Measurements from ENCODE around the gene RTN4R. TPM values are rescaled to one million over a fixed set of nuclear protein-coding genes. Genes with fewer than 3 reads are reported as not detected.
"Not testable (repeated sequence)": the region's sequence is repeated elsewhere in the genome, so short reads cannot be mapped to it uniquely, and the experiment has no call there.

The RTN4R gene
- total RNA-seq, 1 donor, result under 0.01 TPM

DNA sequence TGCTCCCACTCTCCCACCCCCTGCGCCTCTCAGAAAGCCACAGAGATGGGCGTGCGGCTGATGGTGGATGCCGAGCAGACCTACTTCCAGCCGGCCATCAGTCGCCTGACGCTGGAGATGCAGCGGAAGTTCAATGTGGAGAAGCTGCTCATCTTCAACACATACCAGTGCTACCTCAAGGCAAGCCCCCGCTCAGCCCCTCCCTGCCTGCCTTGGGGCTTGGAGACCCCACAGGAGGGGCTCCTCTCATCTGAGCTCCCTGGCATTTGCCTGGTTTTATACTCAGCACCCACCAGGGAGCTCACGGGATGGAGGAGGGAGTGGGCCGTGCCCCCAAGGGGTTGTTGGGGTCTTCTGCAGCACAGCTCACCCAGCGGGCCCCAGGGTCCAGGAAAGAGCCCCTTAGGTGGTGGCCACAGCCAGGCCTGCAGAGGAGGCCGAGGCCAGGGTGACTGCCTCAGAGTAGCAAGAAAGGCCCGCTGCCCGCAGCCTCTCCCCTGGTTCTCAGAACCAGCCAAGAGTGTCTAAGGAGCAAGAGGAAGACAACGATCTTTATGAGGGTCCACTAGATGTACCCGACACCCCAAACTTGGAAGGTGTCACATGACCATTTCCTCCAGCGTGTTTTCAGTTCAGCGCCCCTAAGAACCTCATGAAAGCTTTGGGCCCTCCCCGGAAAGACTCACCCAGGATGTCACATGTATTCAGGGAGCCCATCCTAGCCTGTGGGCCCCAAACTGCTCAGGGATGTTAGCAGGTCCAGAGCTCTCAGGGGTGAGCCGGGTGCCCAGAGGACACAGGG lies 38.7 kb upstream of the RTN4R start:
- not testable (repeated sequence) for H3K27ac ChIP-seq (ENCODE audit: low read depth, low read length); H3K36me3 ChIP-seq (ENCODE audit: insufficient read depth, low read length); H3K4me3 ChIP-seq (ENCODE audit: insufficient read depth, low read length); H3K4me2 ChIP-seq (ENCODE audit: insufficient read depth, low read length); H3K79me2 ChIP-seq (ENCODE audit: insufficient read depth, low read length); H2AFZ ChIP-seq (ENCODE audit: low read length); H3K27me3 ChIP-seq (ENCODE audit: insufficient read depth, low read length); H3K4me1 ChIP-seq (ENCODE audit: insufficient read depth, low read length); H4K20me1 ChIP-seq (ENCODE audit: insufficient read depth, low read length); H3K9me3 ChIP-seq (ENCODE audit: low read depth, low read length)
- DNase-seq (ENCODE audit: insufficient read length, low spot score, missing footprints), result peak; percentile 30

DNA sequence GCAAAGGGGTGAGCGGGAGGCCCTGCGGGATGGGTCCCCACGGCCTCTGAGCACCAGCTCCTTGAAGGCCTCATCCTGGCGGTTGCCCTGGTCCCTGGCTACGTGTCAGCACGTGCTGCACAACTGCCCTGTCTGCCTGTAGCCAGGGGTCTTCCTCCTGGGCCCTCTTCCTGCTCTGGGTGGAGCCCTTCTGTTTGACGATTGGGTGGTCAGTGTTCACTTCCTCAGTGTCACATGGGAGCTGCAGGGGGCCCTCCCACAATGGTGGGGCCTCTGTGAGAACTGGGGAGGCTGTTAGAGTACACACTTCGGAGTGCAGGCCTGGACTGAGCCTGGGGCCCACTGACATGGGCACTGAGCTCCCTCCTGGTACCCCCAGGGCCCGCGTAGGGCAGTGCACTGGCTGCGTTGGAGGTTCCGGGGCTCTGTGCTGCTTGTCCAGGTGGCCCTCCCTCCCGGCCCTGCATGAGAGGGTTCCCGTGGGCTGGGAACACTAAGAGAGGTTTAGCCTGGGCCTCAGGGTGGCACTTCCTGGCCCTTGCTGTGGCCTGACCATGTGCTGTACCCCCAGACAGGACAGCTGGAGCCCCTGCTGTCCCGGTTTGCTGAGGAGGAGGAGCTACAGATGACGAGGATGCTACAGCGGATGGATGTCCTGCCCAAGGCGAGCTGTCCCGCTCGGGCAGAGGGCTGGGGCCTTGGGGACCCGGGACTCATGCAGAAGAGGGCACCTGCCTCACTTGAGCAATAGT lies 38.0 kb upstream of the RTN4R start:
- Histone ChIP-seq H3K79me2 (ENCODE audit: insufficient read depth, low read length) (no peaks in the 10 kb centered on the region), H2AFZ (ENCODE audit: low read length) (no peak overlapping the region), H3K4me1 (ENCODE audit: insufficient read depth, low read length) (no peaks in the 10 kb centered on the region), H3K27me3 (ENCODE audit: insufficient read depth, low read length) (peaks cover 8% of the 10 kb centered on the region), H3K27ac (ENCODE audit: low read depth, low read length) (no peak overlapping the region), H4K20me1 (ENCODE audit: insufficient read depth, low read length) (no peaks in the 10 kb centered on the region), H3K36me3 (ENCODE audit: insufficient read depth, low read length) (no peaks in the 10 kb centered on the region), H3K4me2 (ENCODE audit: insufficient read depth, low read length) (no peak overlapping the region), H3K4me3 (ENCODE audit: insufficient read depth, low read length) (no peak overlapping the region), H3K9me3 (ENCODE audit: low read depth, low read length) (no peaks in the 10 kb centered on the region)
- peak; percentile 66 for DNase-seq (ENCODE audit: insufficient read length, low spot score, missing footprints)
- TF ChIP-seq, protein P1, sequence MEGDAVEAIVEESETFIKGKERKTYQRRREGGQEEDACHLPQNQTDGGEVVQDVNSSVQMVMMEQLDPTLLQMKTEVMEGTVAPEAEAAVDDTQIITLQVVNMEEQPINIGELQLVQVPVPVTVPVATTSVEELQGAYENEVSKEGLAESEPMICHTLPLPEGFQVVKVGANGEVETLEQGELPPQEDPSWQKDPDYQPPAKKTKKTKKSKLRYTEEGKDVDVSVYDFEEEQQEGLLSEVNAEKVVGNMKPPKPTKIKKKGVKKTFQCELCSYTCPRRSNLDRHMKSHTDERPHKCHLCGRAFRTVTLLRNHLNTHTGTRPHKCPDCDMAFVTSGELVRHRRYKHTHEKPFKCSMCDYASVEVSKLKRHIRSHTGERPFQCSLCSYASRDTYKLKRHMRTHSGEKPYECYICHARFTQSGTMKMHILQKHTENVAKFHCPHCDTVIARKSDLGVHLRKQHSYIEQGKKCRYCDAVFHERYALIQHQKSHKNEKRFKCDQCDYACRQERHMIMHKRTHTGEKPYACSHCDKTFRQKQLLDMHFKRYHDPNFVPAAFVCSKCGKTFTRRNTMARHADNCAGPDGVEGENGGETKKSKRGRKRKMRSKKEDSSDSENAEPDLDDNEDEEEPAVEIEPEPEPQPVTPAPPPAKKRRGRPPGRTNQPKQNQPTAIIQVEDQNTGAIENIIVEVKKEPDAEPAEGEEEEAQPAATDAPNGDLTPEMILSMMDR (IDR thresholded peaks at IDR 0.05; ENCODE audit: extremely low read depth, low read depth, low read length), result no peak

DNA sequence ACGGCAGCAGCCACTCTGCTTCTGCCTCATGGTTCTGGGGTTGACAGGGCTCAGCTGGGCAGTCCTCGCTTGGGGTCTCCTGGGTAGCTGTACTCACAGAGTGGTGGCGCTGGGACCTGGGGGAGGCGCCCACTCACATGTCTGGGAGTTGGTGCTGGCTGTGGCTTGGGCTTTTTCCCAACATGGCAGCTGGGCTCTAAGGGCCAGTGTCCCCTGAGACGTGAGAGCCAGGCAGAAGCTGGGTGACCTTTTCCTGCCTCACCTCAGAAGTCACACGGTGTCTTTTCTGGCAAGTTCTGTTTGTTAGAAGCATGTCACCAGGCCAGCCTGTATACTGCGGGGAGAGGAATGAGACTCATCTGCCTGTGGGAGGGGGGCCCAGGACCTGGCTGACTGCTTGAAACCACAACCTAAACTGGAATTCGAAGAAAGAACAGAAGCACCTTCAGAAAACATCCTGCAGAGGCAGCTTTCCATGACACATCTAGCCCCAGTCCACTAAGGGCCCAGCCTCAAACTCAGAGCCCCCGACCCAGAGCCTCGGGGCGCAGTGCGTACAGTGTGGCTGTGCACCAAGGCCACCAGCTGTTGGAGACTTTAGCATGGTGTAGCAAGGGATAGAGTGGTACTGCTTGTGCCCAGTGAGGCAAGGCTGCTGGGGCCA lies 37.2 kb upstream of the RTN4R start:
- H3K9me3 ChIP-seq (ENCODE audit: low read depth, low read length); H4K20me1 ChIP-seq (ENCODE audit: insufficient read depth, low read length); H3K4me3 ChIP-seq (ENCODE audit: insufficient read depth, low read length); H3K79me2 ChIP-seq (ENCODE audit: insufficient read depth, low read length); H3K36me3 ChIP-seq (ENCODE audit: insufficient read depth, low read length); H2AFZ ChIP-seq (ENCODE audit: low read length); H3K4me2 ChIP-seq (ENCODE audit: insufficient read depth, low read length); H3K4me1 ChIP-seq (ENCODE audit: insufficient read depth, low read length); H3K27ac ChIP-seq (ENCODE audit: low read depth, low read length): not testable (repeated sequence)
- DNase-seq (ENCODE audit: insufficient read length, low spot score, missing footprints), result peak; percentile 45
- H3K27me3 ChIP-seq (ENCODE audit: insufficient read depth, low read length), result peaks cover 10% of the 10 kb centered on the region

DNA sequence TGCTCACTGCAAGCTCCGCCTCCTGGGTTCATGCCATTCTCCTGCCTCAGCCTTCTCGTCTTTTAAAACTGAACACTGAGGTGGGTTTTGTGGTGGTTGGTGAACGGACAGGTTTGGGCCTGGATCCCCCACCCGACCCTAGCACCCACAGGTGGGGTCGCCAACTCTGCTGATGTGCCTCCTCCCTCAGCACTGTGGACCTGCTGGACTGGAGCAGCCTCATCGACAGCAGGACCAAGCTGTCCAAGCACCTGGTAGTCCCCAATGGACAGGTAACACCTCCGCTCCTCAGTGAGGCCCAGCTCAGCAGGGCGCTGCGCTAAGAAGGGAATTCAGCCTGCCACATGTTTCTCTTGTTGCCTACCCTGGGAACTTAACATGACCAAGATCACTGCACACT lies 36.5 kb upstream of the RTN4R start:
- peaks cover 15% of the 10 kb centered on the region for H3K27me3 ChIP-seq (ENCODE audit: insufficient read depth, low read length)
- TF ChIP-seq, protein P1 (IDR thresholded peaks at IDR 0.05; ENCODE audit: extremely low read depth, low read depth, low read length), result no peak
- no peak for DNase-seq (ENCODE audit: insufficient read length, low spot score, missing footprints)

DNA sequence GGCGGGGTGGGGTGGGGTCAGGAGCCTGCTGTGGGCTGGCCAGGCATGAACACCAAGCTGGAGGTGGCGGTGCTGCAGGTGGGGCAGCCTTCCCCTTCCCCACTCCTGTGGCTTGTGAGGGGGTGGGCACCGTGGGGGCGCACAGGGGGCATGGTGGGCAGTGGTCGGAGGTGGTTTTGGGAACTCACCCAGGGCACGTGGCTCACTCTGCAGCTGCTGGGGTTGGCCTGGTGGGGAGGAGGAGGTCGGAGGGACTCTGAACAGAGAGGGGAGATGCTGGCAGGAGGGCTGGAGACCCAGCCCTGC lies 35.1 kb upstream of the RTN4R start:
- H3K27ac ChIP-seq (ENCODE audit: low read depth, low read length); H3K9me3 ChIP-seq (ENCODE audit: low read depth, low read length); H3K79me2 ChIP-seq (ENCODE audit: insufficient read depth, low read length); DNase-seq (ENCODE audit: insufficient read length, low spot score, missing footprints); H2AFZ ChIP-seq (ENCODE audit: low read length); H3K36me3 ChIP-seq (ENCODE audit: insufficient read depth, low read length); H3K4me2 ChIP-seq (ENCODE audit: insufficient read depth, low read length); H3K4me1 ChIP-seq (ENCODE audit: insufficient read depth, low read length); H3K4me3 ChIP-seq (ENCODE audit: insufficient read depth, low read length); H4K20me1 ChIP-seq (ENCODE audit: insufficient read depth, low read length): not testable (repeated sequence)
- peaks cover 22% of the 10 kb centered on the region for H3K27me3 ChIP-seq (ENCODE audit: insufficient read depth, low read length)

More for the DNA sequence above, 36.5 kb upstream of the RTN4R start:
- Histone ChIP-seq H3K27ac (ENCODE audit: low read depth, low read length) (no peak overlapping the region), H3K4me2 (ENCODE audit: insufficient read depth, low read length) (no peak overlapping the region), H3K4me1 (ENCODE audit: insufficient read depth, low read length) (no peaks in the 10 kb centered on the region), H3K79me2 (ENCODE audit: insufficient read depth, low read length) (no peaks in the 10 kb centered on the region), H3K36me3 (ENCODE audit: insufficient read depth, low read length) (no peaks in the 10 kb centered on the region), H3K4me3 (ENCODE audit: insufficient read depth, low read length) (no peak overlapping the region), H4K20me1 (ENCODE audit: insufficient read depth, low read length) (no peaks in the 10 kb centered on the region), H3K9me3 (ENCODE audit: low read depth, low read length) (no peaks in the 10 kb centered on the region), H2AFZ (ENCODE audit: low read length) (no peak overlapping the region)

Measured in osteoblast (primary cell).